ENCODE measurements around the gene ZNF48. TPM values are rescaled to one million over a fixed set of nuclear protein-coding genes. Genes with fewer than 3 reads are reported as not detected.

Gene ZNF48
- polyA plus RNA-seq, 1 of the 3 experiments (the other 2 are of a cell fraction) = 8.8 TPM

GRCh38 chr16:30438835-30439234 is 43.6 kb downstream of the ZNF48 start:
- H3K4me1 ChIP-seq (ENCODE audit: control insufficient read depth in 1 of 2, insufficient read depth in 2 of 2, low read depth in 1 of 2, low read length in 1 of 2) = no peaks in the 10 kb centered on the region
- H4K20me1 ChIP-seq (ENCODE audit: insufficient read depth) = no peaks in the 10 kb centered on the region
- H3K4me2 ChIP-seq = no peak overlapping the region
- ChIA-PET POLR2A (no interaction called here), CTCF (interaction anchor here (1.3 kb wide), 1 partner anchor 190 kb away, joined by 3 read pairs; no protein-coding TSS in a partner anchor)
- no peaks in the 10 kb centered on the region for H3K9me3 ChIP-seq
- no peak for TF ChIP-seq MXI1 (IDR thresholded peaks at IDR 0.05; ENCODE audit: low read depth, low read length)
- TF ChIP-seq RXRA (IDR thresholded peaks at IDR 0.05; ENCODE audit: borderline replicate concordance, low read depth) = no peak
- TF ChIP-seq TEAD4 (IDR thresholded peaks at IDR 0.05; ENCODE audit: borderline replicate concordance, insufficient read depth) = no peak
- TF ChIP-seq NFIC (IDR thresholded peaks at IDR 0.05; ENCODE audit: borderline replicate concordance) = no peak
- TF ChIP-seq TAF1 (IDR thresholded peaks at IDR 0.05; ENCODE audit: borderline replicate concordance, low read depth, low read length) = no peak
- TF ChIP-seq, protein P1, sequence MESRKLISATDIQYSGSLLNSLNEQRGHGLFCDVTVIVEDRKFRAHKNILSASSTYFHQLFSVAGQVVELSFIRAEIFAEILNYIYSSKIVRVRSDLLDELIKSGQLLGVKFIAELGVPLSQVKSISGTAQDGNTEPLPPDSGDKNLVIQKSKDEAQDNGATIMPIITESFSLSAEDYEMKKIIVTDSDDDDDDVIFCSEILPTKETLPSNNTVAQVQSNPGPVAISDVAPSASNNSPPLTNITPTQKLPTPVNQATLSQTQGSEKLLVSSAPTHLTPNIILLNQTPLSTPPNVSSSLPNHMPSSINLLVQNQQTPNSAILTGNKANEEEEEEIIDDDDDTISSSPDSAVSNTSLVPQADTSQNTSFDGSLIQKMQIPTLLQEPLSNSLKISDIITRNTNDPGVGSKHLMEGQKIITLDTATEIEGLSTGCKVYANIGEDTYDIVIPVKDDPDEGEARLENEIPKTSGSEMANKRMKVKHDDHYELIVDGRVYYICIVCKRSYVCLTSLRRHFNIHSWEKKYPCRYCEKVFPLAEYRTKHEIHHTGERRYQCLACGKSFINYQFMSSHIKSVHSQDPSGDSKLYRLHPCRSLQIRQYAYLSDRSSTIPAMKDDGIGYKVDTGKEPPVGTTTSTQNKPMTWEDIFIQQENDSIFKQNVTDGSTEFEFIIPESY (IDR thresholded peaks at IDR 0.05; ENCODE audit: borderline replicate concordance, low read depth) = no peak
- no peak for TF ChIP-seq YY1 (IDR thresholded peaks at IDR 0.05; ENCODE audit: low read depth)
- no peak for TF ChIP-seq EP300 (IDR thresholded peaks at IDR 0.05; ENCODE audit: borderline replicate concordance in 1 of 2, low read depth in 1 of 2, low read length in 1 of 2)
- TF ChIP-seq FOSL2 (IDR thresholded peaks at IDR 0.05; ENCODE audit: borderline replicate concordance, low read depth) = no peak
- TF ChIP-seq POLR2AphosphoS5 (IDR thresholded peaks at IDR 0.05; ENCODE audit: low read depth, low read length) = no peak
- TF ChIP-seq RAD21 (IDR thresholded peaks at IDR 0.05; ENCODE audit: low read length) = no peak
- TF ChIP-seq JUND (IDR thresholded peaks at IDR 0.05) = no peak
- no peak for TF ChIP-seq GABPA (IDR thresholded peaks at IDR 0.05; ENCODE audit: low read depth)
- TF ChIP-seq, protein P2, sequence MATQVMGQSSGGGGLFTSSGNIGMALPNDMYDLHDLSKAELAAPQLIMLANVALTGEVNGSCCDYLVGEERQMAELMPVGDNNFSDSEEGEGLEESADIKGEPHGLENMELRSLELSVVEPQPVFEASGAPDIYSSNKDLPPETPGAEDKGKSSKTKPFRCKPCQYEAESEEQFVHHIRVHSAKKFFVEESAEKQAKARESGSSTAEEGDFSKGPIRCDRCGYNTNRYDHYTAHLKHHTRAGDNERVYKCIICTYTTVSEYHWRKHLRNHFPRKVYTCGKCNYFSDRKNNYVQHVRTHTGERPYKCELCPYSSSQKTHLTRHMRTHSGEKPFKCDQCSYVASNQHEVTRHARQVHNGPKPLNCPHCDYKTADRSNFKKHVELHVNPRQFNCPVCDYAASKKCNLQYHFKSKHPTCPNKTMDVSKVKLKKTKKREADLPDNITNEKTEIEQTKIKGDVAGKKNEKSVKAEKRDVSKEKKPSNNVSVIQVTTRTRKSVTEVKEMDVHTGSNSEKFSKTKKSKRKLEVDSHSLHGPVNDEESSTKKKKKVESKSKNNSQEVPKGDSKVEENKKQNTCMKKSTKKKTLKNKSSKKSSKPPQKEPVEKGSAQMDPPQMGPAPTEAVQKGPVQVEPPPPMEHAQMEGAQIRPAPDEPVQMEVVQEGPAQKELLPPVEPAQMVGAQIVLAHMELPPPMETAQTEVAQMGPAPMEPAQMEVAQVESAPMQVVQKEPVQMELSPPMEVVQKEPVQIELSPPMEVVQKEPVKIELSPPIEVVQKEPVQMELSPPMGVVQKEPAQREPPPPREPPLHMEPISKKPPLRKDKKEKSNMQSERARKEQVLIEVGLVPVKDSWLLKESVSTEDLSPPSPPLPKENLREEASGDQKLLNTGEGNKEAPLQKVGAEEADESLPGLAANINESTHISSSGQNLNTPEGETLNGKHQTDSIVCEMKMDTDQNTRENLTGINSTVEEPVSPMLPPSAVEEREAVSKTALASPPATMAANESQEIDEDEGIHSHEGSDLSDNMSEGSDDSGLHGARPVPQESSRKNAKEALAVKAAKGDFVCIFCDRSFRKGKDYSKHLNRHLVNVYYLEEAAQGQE (IDR thresholded peaks at IDR 0.05; ENCODE audit: low read depth, low read length) = no peak
- H3K36me3 ChIP-seq (replicated peaks in 1 of 2; ENCODE audit: control insufficient read depth in 1 of 2, insufficient read depth in 2 of 2, low read length in 1 of 2) = peaks cover 6 to 8% of the 10 kb centered on the region in 2 experiments
- H3K9me2 ChIP-seq = no peaks in the 10 kb centered on the region
- no peak overlapping the region for H2AFZ ChIP-seq (ENCODE audit: low read depth)
- no peak overlapping the region for H3K9ac ChIP-seq
- peaks cover 7% of the 10 kb centered on the region for H3K79me2 ChIP-seq (ENCODE audit: insufficient read depth)
- no peaks in the 10 kb centered on the region for H3K27me3 ChIP-seq (ENCODE audit: insufficient read depth)
- no peak overlapping the region for H3K4me3 ChIP-seq (ENCODE audit: low read depth in 2 of 2, low read length in 1 of 2)
- H3F3A ChIP-seq (replicated peaks; ENCODE audit: insufficient read depth) = no peaks in the 10 kb centered on the region
- DNase-seq = no peak
- no peak overlapping the region for H3K27ac ChIP-seq (ENCODE audit: low read depth in 2 of 2, low read length in 1 of 2)
- WGBS (ENCODE audit: low lambda C conversion rate) = 77% methylated on average over 5 of the region's 5 CpGs

All from SK-N-SH (cell line).